ENCODE data around the gene SNAPIN.

DNA sequence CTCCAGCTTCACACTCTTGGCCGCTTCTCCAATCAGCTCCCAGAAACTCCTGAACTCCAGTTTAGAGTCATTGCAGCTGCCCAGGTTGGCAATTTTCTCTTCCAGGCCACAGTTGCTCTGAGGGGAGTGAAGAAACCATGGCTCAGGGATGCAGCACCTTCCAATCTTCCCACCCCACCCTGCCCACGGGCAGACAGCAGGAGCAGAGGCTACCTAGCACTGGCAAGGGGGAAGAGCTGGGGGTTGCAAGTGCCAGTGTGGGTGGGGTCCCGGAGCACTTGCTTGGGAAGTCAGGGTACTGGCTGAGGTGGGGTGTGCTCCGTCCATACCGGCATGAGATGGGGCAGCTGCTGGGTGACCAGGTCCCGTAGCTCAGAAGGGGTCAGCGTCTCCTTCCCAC is 43.6 kb upstream of the SNAPIN start:
- TF ChIP-seq CTCF (IDR thresholded peaks at IDR 0.05; ENCODE audit: low read depth, low read length) (no peak), EZH2phosphoT487 (IDR thresholded peaks at IDR 0.05; ENCODE audit: low read depth) (no peak)

Data from OCI-LY3 (cell line).